Common myeloid progenitor, CD34-positive (primary cell): ENCODE results near the gene LUC7L3.

ENCODE experiments used
- CTCF ChIA-PET: fragments of 350-600 bp; sonication (Branson Sonifier 250); formaldehyde crosslinking; loops from one replicate; lab custom pipeline; 2021; ENCODE audit warnings: antibody characterized with exemption; lab: Charles Lee
- POLR2A ChIA-PET: fragments of 350-600 bp; sonication (Branson Sonifier 250); formaldehyde crosslinking; loops from one replicate; lab custom pipeline; 2021; ENCODE audit warnings: antibody characterized with exemption; lab: Charles Lee
- DNase-seq, 3 donors: peaks; one replicate each; pipeline versions ENCODE4 v3.0.0 to v3.0.0-alpha.2; 2013
- H3K27ac ChIP-seq, 2 experiments: 1 replicate in 1 of 2; 2 replicates in 1 of 2; pipeline ENCODE4 v1.7.0; 2013; ENCODE audit warnings: inconsistent platforms in 2 of 2, low read length in 2 of 2, mild to moderate bottlenecking in 2 of 2, low read depth in 1 of 2, moderate library complexity in 1 of 2; ENCODE audit not compliant: severe bottlenecking in 2 of 2, insufficient read depth in 1 of 2, poor library complexity in 1 of 2
- H3K27me3 ChIP-seq, 5 experiments: replicated peaks in 2 of 5; 1 replicate in 3 of 5; 2 replicates in 2 of 5; pipeline versions ENCODE4 v1.6.1 to v1.7.0; 2013; ENCODE audit warnings: low read length in 4 of 5, mild to moderate bottlenecking in 2 of 5, moderate library complexity in 2 of 5, inconsistent platforms in 1 of 5; ENCODE audit not compliant: insufficient read depth in 5 of 5, control insufficient read depth in 4 of 5
- H3K36me3 ChIP-seq, 4 experiments: 1 replicate in 2 of 4; 2 replicates in 2 of 4; pipeline versions ENCODE4 v1.6.1 to v1.7.0; 2013; ENCODE audit warnings: low read length in 3 of 4, control low read depth in 1 of 4, mild to moderate bottlenecking in 1 of 4; ENCODE audit not compliant: control insufficient read depth in 4 of 4, insufficient read depth in 4 of 4
- H3K4me1 ChIP-seq, 4 experiments: 1 replicate in 3 of 4; 2 replicates in 1 of 4; pipeline versions ENCODE4 v1.6.1 to v1.7.1; 2013; ENCODE audit warnings: low read length in 3 of 4, mild to moderate bottlenecking in 3 of 4, control low read depth in 1 of 4, inconsistent platforms in 1 of 4, moderate library complexity in 1 of 4; ENCODE audit not compliant: control insufficient read depth in 4 of 4, insufficient read depth in 4 of 4; ENCODE audit errors: control extremely low read depth in 1 of 4
- H3K4me3 ChIP-seq, 7 experiments: 1 replicate in 4 of 7; 2 replicates in 3 of 7; pipeline versions ENCODE4 v1.5.1 to v1.7.0; 2013; ENCODE audit warnings: mild to moderate bottlenecking in 7 of 7, low read length in 6 of 7, moderate library complexity in 6 of 7, inconsistent platforms in 2 of 7, low read depth in 2 of 7, control low read depth in 1 of 7; ENCODE audit not compliant: insufficient read depth in 4 of 7, control insufficient read depth in 1 of 7; ENCODE audit errors: extremely low read depth in 1 of 7
- H3K9me3 ChIP-seq, 5 experiments: 1 replicate in 4 of 5; 2 replicates in 1 of 5; pipeline versions ENCODE4 v1.6.1 to v1.7.1; 2013; ENCODE audit warnings: low read length in 4 of 5, mild to moderate bottlenecking in 2 of 5, inconsistent platforms in 1 of 5, low read depth in 1 of 5, moderate library complexity in 1 of 5; ENCODE audit not compliant: control insufficient read depth in 4 of 5, insufficient read depth in 2 of 5; ENCODE audit errors: control extremely low read depth in 1 of 5
- WGBS: methylation state at CpG from one replicate; pipeline ENCODE4 v1.1.5; 2013; ENCODE audit not compliant: insufficient coverage; 5-methylcytosine and 5-hydroxymethylcytosine counted together

Gene LUC7L3

DNA sequence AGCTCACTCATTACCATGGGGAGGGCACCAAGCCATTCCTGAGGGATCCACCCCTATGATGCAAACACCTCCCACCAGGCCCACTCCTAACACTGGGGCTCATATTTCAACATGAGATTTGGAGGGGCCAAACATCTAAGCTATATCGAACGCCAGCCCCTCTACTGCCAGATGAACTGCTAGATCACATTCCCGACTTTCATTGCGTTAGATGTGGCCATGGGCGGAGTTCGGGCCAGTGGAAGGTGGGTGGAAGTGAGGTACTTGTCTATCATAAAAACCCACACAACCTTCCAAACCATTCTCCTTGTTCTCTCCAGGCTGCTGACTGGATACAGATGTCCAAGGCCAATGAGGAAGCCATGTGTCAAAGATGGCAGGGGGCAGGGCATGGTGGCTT lies 75.0 kb downstream of the LUC7L3 start:
- Histone ChIP-seq H3K4me1 (peaks cover 0 to 26% (median 19%) of the 10 kb centered on the region in 4 experiments), H3K27me3 (no peaks in the 10 kb centered on the region), H3K27ac (no peak overlapping the region), H3K4me3 (no peak overlapping the region), H3K36me3 (no peaks in the 10 kb centered on the region), H3K9me3 (no peaks in the 10 kb centered on the region)
- no peak for DNase-seq
- ChIA-PET CTCF (interaction anchor here (0.8 to 3.1 kb wide), 4 partner anchors 9 to 206 kb away, joined by 3 to 15 read pairs (median 3); no protein-coding TSS in a partner anchor), POLR2A (no interaction called here)
- 92% methylated on average over 4 of the region's 6 CpGs for WGBS

DNA sequence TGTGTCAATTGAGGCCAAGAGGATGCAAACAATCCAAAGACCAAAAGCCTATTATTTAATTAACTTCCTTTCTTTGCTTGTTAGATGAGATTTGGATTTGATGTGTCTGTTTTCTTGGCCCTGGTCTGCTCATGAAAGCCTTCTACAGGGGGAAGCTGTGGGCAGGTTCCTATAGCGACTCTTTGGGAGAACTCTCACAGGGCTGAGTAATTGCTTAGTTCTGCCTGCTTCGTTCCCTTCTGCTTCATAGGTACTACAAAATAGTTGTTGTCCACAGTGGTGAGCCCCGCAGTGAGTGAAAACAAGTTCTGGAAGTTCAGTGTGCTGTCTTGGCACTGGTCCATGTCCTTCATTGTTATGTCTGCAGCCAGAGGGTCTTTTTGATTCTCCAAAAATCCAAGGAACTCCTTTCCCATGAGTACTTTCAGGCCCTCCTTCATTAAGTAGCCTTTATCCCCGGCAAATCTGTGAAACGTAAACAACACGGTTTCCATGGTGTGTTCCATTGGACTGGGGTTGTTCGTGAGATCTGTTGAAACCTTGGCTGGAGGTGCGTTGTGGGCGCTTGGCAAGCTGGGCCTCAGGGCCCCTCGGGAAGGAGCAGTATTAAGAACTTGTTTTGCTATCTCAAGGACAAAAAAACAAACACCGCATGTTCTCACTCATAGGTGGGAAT lies 77.9 kb downstream of the LUC7L3 start:
- H3K27me3 ChIP-seq: no peaks in the 10 kb centered on the region
- H3K36me3 ChIP-seq: no peaks in the 10 kb centered on the region
- no peak overlapping the region for H3K27ac ChIP-seq
- no peak overlapping the region for H3K4me3 ChIP-seq
- H3K4me1 ChIP-seq: peaks cover 0 to 14% (median 8%) of the 10 kb centered on the region in 4 experiments
- CTCF ChIA-PET: interaction anchor here (1.2 to 3.1 kb wide), 5 partner anchors 12 to 58 kb away, joined by 3 to 15 read pairs (median 4); no protein-coding TSS in a partner anchor
- DNase-seq: peak in 2 of 3 donors; percentile 75
- POLR2A ChIA-PET: no interaction called here
- 49% methylated on average over 7 of the region's 11 CpGs for WGBS
- H3K9me3 ChIP-seq: no peaks in the 10 kb centered on the region

DNA sequence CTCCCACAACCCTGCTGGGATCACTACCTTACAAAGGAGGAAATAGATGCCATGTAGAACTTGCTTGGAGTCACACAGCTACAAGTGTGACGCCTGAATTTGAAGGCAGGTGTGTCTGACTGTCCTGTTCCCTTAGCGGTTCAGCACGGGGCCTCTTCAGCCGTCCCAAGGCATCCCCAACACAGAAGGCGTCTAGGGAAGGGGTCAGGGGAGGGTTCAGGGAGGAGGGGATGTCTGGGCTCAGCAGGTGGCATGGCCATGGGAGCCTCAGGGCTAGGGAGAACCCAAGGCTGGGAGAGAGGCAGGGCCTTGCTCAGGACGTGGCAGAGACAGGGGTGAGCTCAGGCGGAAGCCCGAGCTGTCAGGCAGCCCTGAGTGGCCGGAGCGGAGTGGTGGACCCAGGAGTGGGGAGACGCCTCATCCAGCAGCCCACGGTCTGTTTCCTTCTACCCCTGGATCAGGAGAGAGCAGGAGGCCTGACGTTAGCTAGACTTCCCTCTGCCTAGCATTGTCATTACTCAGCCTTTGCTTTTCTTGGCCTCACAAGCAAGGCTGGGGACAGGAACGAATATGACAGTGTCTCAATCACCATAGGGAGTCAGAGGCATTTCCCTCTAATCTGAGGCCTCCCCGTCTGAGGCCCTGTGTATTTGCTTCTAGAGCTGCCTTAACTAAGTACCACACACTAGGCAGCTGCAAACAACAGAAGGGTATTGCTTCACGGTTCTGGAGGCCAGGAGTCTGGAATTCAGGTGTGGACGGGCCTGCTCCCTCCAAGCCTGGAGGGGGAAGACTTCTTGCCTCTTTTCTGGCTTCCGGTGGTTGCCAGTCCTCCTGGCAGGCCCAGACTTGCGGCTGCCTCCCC lies 79.3 kb downstream of the LUC7L3 start:
- POLR2A ChIA-PET: no interaction called here
- H3K27ac ChIP-seq: no peak overlapping the region
- WGBS: 95% methylated on average over 15 of the region's 19 CpGs

DNA sequence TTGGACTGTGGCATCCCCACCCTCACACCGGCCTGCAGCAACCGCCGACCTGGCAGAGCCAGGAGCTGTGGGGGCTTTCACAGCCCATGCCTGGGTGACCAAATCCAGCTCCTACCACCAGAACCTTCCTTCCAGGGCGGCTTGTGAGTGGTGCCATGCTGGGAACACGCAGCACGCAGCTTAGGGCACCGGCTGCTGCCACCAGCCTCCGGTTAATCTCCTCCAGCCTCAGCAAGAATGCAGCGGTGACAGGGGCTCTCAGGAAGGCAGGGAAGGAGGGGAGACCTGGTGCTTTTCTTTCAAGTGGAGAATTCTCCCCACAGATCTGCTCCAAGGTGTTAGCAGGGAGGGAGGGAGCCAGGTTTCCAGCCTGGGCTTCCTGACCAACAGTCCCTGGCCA lies 80.2 kb downstream of the LUC7L3 start:
- no peak for DNase-seq
- Histone ChIP-seq H3K4me3 (no peak overlapping the region), H3K9me3 (no peaks in the 10 kb centered on the region), H3K27ac (no peak overlapping the region), H3K36me3 (no peaks in the 10 kb centered on the region), H3K4me1 (peaks cover 0 to 14% (median 8%) of the 10 kb centered on the region in 4 experiments), H3K27me3 (no peaks in the 10 kb centered on the region)
- POLR2A ChIA-PET: no interaction called here
- whole genome bisulfite sequencing: 98% methylated on average over 8 of the region's 9 CpGs
- CTCF ChIA-PET: interaction anchor here (1.8 to 3.6 kb wide), 3 partner anchors 14 to 18 kb away, joined by 5 to 16 read pairs (median 8); no protein-coding TSS in a partner anchor

More for the DNA sequence above, 79.3 kb downstream of the LUC7L3 start:
- H3K4me3 ChIP-seq: no peak overlapping the region
- DNase-seq: no peak
- no peaks in the 10 kb centered on the region for H3K9me3 ChIP-seq
- CTCF ChIA-PET: interaction anchor here (0.6 to 1.4 kb wide), 6 partner anchors 14 to 247 kb away, joined by 3 to 4 read pairs (median 3); no protein-coding TSS in a partner anchor
- no peaks in the 10 kb centered on the region for H3K27me3 ChIP-seq
- H3K36me3 ChIP-seq: no peaks in the 10 kb centered on the region
- peaks cover 0 to 14% (median 8%) of the 10 kb centered on the region in 4 experiments for H3K4me1 ChIP-seq

DNA sequence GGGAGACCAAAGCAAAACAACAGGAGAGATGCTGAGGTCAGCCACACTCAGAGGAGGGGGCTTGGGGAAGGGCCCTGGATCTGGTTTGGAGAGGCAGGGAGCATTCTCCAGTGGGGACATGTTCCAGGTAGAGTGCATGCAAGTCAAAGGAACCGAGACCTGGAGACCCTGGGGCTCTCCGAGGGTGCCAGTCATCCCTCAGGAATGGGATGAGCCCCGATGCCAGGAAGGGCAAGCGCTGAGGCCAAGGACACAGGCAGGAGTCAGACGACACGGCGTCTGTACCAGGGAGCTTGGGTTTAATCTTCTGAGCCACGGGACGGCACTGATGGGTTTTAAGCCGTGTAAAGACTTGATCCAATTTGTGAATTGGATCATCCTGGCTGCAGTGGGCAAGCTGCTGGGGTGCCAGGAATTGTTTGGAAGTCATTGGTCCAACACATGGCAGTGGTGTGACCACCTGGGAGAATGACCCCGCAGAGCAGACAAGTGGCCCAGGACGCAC lies 80.8 kb downstream of the LUC7L3 start:
- DNase-seq: no peak
- ChIA-PET POLR2A (no interaction called here), CTCF (interaction anchor here (1.8 to 3.6 kb wide), 4 partner anchors 15 to 35 kb away, joined by 5 to 16 read pairs (median 6); no protein-coding TSS in a partner anchor)
- H3K27me3 ChIP-seq: no peaks in the 10 kb centered on the region
- WGBS: 98% methylated on average over 12 of the region's 12 CpGs
- no peak overlapping the region for H3K4me3 ChIP-seq
- H3K27ac ChIP-seq: no peak overlapping the region
- H3K4me1 ChIP-seq: peaks cover 0 to 14% (median 8%) of the 10 kb centered on the region in 4 experiments
- no peaks in the 10 kb centered on the region for H3K9me3 ChIP-seq
- no peaks in the 10 kb centered on the region for H3K36me3 ChIP-seq

DNA sequence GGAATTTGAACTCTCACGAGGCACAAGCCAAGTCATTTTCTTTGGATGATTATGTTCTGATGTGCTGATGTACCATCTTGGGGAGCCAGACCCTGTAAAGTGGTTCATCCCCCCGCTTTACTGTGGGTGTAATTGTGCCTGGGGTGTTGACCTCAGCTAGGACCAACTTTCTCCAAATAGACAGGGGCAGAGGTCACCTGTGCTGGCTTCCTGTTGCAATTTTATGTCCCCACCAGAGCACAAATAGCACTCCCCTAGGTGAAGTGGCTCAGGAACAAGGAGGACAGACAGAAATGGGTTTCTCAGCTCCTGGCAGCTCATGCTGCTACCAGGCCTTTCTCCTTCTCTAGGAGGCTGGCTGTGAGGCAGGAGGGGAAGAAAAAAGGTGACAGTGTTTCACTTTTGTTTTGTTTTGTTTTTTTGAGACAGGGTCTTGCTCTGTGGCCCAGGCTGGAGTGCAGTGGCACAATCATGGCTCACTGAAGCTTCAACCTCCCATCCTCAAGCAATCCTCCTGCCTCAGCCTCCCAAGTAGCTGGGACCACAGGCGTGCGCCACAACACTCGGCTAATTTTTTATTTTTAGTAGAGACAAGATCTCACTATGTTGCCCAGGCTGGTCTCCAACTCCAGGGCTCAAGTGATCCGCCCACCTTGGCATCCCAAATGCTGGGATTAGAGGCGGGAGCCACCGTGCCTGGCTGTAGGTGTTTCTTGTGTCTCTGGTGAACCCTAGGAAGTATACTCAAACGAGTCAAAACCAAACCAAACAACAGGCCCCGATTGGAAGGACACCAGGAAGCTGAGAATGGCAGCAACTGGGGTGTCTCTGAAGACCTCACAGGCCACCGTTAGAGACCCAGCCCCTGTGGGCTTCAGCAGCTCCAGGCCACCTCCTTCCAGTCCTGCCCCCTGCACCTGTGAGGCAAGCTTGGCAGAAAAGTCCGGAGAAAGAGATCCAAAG lies 83.5 kb downstream of the LUC7L3 start:
- no peak for DNase-seq
- Histone ChIP-seq H3K27ac (no peak overlapping the region), H3K27me3 (no peaks in the 10 kb centered on the region), H3K4me3 (no peak overlapping the region), H3K36me3 (no peaks in the 10 kb centered on the region), H3K4me1 (no peaks in the 10 kb centered on the region), H3K9me3 (no peaks in the 10 kb centered on the region)
- CTCF ChIA-PET: interaction anchor here (0.7 to 3.6 kb wide), 10 partner anchors 11 to 58 kb away, joined by 3 to 16 read pairs (median 5); no protein-coding TSS in a partner anchor
- POLR2A ChIA-PET: no interaction called here
- whole genome bisulfite sequencing: 94% methylated on average over 9 of the region's 12 CpGs
